CD4-positive, alpha-beta T cell treated with Interleukin-21 for 1 hour (primary cell): Measurements from ENCODE around the gene SRL.

Experiments used
- DNase-seq: peaks from one replicate; pipeline ENCODE4 v3.0.0-alpha.2; 2020

The SRL gene

DNA sequence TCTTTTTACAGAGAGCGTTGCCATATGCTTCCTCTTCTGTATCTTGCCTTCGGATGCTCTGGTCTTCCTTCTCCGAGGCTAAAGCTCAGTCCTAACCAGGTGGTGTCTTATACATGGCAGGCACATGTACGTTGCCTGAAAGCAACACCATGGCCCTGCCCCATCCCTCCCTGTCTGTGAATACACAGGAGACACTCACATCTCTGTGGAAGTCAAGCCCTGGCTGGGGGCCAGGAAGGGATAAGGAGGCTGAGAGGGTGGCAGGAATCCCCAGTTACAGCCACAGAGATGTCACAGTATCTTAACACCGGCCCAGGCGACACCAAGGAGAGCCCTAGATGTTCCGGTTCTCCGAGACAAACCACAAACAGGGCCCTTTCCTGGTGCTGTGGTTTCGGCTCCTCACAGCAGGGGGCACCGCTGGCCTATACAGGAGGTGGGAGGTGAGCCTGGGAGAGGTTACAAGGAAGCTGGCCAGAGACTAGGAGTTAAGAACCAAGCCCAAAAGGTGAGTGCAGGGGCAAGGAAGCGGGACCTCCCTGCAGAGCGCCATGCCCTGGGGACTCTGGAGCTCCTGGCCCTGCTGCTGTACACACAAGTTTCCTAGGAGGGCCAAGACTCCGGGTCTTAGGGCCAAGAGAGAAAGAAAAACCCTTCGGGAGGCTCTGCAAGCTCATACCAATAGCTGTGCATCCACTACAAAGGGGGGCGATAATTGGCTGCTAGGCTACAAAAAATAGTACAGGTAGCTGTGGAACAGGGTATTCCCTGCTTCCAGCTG lies 41.7 kb downstream of the SRL start:
- peak; percentile 32 for DNase-seq

DNA sequence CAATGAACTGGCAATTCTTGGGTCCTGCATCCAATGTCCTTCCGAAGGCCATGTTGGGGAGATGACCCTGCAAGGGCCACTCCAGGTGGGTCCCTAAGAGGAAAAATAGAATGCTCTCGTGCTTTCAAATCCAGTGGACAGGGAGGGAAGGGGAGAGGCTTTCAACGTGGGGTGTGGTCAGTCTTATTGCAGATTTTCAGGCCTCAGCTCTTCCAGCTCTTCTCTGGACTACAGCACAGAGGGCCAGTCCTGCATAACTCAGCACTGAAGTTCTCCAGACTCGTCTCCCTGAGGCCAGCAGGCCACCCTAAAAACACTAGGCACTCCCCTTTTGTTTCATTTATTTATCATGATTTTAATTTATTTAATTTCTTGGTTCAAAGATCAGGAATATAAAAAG lies 43.1 kb downstream of the SRL start:
- no peak for DNase-seq

DNA sequence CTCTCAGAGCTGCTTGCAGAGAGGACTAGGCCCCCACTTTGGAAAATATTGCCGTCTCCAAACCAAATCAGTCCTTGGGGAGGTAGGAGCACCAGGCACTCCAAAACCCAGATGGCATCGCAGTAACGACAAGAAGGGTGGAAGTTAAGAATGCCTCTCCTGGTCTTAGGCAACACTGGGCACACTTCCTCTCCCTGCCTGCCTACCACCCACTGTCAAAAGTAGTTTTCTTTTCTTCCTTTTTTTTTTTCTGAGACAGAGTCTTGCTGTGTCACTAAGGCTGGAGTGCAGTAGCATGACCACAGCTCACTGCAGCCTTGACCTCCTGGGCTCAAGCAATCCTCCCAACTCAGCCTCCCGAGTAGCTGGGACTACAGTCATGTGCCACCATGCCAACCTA lies 47.2 kb downstream of the SRL start:
- DNase-seq, result no peak

DNA sequence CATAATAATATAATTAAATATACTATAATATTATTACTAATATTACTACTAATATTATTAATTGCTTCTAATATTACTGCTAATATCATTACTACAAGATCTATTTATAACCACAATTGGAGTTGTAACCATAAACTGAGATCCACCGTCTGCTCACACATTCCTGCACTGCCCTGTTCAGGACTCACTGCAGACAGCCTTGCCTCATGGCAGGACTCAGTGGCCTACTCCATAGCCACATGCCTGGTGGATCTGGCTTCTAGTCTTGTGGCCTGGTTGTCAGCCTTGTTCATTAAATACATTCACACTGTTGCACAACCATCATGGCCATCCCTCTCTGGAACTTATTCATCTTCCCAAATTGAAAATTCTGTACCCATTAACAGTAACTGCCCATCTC lies 48.0 kb downstream of the SRL start:
- DNase-seq, result no peak

DNA sequence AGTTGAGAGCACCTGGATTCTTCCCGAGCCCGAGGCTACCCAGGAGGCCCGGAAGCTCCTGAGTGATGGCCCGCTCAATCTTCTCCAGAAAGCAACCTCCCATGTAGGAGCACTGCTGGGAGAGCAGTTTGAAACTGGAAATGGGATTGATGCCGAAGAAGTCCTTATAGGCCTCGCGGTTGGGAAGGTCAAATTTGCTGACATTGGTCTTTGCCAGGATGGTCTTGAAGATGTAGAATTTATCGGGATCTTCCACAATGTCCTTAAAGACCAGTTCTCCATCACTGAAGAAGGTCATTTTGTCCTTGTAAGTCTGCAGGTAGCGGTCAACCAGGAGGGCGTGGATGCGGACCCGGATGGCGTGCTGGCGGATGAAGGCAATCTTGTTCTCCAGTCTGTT lies 49.7 kb downstream of the SRL start:
- DNase-seq, result no peak

DNA sequence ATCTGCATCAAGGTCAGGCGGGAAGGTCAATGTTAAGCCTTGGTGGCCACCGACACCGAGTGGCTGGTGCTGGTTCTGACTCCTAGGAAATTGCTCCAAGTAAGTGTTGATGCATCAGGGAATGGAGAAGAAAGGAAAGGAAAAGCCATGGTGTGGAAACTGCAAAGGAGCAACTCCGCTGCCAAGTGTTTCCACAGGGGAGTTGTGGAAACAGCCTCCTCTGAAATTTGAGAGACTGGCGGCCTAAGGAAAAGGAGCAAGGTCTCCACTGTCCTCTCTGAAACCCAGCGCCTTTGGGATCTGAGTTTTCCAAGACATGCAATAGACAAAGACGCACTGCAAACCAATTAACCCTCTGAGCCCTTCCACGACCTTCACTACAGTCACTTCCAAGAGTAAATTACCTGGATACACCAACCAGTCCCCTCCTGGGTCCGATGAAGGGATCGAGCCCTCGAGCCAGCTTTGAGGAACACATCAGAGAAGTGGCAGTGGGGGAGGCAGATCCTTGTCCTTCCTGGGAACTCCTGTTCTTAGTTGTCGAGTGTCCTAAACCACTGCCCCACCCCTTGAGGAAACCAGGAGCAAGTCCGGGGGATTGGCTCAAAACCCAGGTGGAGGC lies 51.1 kb downstream of the SRL start:
- no peak for DNase-seq

DNA sequence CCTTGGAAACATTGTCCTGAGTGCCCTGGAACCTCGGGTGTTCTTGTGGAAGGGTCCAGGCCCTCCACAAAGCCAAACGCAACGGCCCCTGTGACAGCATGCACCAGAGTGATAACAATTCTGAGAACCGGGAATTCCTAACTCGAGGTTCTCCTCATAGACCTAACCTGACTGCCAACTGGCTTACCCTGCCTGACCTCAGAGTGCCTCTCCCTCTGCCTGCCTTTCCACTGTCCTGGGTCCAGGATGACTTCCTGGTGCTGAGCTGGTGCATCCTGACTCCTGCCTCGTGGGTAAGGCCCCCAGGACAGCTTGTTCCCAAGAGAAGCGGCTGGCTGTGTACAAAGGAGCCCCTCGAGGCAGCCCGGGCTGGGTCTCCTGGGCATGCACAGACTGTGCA lies 51.8 kb downstream of the SRL start:
- no peak for DNase-seq

DNA sequence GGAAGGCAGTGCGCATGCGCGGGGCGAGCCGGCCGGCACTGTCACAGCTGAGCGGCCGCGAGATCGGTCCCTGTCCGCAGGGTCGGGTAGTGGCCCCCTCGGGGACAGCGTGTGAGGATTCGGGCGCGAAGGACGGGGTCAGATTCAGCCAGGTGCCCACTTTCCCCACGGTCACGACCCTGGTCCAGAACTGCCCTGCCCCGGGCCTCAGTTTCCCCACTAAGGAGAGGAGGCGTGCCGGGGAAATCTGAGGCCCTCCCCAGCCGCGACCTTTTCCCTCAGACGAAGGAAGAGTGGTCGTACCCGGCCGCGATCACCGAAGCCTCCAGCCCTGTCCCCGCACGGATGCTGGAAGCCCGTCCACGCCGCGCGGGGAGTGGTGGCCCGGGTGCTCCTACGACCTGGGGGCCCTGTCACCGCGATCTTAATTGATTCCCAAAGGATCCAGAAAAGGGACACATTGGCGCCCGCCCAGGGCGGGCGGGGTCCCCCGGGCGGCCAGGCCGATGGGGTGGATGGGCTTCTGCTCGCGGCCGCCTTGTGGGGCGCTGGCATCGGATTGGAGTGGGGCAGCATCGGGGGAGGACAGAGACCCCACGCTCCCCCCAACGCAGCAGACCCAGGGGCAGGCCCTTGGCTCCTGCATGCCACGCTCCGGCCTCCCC lies 57.7 kb downstream of the SRL start:
- no peak for DNase-seq

DNA sequence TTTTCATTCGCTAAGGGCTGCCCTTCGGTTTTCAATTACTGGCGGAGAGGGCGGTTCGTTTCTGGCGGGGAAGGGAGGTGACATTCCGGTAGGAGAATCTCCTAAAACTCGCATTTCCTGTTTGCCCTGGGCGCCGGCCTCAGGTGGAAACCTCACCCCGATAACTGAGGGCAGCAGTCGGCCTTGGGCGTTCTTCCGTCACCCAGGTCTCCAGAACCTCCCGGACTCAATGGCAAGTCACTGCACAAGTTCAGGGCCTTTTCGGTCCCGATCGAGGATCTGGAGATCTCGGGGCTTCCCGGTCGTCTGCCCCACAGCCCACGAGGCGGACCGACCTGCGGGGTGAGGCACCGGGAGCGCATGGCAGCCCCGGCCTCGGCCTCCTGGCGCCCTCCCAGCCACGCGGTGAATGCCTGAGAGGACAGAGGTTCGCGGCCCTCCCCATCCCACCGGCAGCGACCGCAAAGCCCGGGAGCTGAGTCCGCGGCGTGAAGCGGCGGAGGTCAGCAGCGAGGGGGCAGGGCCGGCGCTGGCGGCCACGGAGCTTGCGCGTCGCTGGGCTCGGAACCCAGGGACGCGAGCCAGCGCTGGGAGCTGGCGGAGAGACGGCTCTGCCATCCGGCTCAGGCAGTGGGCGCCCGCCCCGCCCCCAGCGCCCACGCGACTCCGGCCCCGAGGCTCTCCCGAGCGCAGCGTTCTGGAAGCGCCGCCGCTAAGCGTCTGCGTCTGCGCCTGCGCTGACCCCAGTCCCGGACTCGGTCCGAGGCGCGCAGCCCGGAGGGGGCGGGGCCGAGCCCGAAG lies 58.4 kb downstream of the SRL start:
- peak; percentile 89 for DNase-seq

DNA sequence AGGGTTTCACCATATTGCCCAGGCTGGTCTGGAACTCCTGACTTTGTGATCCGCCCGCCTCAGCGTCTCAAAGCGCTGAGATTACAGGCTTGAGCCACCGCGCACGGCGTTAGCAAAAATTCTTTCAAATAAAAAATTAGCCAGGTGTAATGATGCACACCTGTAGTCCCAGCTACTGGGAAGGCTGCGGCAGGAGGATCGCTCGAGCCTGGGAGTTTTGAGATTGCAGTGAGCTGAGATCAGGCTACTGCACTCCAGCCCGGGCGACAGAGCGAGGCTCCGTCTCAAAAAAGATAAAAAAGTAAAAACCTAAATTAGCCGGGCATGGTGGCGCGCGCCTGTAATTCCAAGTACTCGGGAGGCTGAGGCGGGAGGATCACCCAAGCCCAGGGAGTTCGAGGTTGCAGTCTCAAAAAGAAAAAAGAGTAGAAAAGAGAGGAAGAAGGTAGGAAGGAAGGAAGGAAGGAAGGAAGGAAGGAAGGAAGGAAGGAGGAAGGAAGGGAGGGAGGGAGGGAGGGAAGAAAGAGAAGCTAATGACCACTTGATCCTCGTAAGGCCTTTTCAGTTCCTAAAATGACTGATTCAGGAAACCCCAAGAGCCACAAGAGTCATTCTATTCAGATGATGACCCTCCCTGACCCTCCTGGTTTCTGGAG lies 59.2 kb downstream of the SRL start:
- no peak for DNase-seq

DNA sequence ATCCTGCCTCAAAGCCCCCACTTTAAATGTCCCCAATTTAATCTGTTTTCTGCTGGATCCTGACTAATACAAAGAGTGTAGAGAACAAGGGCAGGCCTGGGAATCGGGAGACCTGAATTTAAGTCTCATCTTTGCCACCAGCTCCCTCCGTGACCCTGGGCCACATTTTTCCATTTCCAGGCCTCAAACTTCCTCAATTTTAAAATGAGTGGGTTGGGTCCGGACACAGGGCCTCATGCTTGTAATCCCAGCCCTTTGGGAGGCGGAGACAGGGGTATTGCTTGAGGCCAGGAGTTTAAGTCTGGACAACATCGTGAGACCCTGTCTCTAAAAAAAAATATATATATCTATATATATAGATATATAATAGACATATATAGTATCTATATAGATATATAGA lies 61.4 kb downstream of the SRL start:
- DNase-seq, result no peak

DNA sequence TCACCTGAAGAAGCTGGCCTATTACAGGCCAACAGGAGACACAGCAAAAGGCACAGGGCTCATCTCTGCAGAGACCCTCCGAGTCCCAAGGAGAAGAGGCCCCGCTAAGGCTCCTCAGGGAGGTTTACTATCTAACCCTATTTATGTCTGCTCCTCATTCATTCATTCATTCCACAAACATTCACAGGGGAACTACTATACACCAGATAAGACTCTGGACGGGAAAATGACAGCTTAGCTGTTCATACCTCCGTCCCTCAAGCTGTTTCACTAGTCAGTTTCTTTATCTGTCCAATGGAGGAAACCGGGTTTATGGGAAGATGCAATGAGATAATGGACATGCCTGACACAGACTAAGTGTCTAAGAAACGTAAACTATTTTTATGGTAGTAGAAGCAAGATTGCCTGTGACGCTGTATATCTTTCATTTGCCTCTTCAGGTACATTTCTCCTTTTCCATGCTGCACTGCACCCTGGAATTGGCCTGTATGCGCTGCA lies 62.1 kb downstream of the SRL start:
- DNase-seq, result no peak

DNA sequence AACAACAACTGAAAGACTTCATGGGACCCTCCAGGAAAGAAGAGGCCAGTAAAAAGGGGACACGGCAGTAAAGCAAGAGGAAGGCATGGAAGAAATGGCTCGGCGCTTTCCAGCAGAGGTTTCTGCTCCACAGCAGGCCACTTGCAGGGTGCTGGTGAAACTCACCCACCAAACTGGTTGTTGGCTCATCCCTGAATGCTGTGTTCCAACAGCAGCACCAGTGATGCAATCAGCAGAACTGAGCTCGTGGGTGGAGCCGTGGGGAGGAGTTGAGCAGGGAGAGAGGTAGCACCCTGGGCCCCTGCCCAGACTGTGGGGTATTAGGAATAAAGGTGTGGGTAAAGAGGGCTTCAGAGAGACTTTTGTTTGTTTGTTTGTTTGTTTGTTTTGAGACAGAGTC lies 62.9 kb downstream of the SRL start:
- no peak for DNase-seq

DNA sequence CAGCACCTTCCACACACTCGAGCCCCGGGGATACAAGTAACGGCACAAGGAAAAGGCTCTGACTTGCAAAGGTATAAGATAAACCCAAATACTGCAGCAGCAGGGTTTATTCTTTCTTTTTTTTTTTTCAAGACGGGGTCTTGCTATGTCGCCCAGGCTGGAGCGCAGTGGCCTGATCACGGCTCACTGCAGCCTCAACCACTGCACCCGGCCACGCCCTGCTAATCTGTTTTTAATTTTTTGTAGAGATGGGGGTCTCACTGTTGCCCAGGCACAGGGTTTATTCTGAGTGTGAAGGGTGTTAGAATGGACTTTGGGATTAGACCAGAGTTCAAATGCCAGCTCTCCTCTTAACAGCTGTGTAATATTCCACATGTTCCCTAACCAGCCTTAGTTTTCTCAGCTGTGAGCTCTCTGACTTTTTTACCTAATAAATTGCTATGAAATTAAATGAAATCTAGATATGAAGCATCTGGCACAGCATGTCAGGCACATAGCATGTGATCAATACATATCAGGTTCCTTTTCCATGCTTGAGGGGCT lies 63.3 kb downstream of the SRL start:
- DNase-seq, result no peak

DNA sequence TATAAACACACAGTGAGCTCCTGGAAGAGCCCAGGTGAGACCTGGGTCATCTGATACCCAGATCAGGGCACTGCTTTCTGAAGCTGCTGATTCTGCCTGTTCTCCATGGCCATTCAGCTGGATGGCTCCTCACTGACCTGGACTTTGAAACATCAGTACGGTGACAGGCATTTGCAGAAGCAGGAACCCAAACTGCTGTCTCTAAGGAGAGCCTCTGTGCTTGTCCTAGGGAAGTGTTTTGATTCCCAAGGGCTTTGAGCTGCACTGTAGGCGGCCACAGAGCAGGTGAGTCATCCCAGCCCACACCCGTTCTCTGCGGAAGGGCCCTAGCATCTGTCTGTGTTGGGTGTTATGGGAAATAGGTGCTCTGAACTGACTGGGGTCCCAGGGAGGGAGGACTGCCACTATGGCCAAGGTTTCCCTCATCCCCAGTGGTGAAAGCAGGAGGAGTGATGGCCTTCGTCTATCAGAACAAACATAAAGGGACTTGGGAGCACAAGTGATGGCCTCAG lies 64.9 kb downstream of the SRL start:
- no peak for DNase-seq

DNA sequence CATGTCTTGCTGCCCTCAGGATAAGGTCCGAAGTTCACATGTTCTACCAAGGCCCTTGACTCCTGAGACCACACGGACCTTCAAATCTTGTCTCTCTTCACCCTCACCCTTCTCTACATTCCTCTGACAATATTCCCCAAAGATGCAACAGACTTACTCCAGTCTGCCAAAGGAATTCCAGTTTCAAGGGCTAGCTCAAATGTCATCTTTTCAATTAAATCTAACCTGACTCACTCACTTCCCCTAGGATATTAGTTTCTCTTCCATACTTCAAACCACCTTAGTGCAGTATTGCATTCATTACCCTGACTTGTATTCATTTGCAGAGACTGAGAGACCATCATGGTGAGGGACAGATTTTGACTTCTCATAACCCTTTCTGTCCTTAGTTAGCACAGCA lies 66.0 kb downstream of the SRL start:
- no peak for DNase-seq

DNA sequence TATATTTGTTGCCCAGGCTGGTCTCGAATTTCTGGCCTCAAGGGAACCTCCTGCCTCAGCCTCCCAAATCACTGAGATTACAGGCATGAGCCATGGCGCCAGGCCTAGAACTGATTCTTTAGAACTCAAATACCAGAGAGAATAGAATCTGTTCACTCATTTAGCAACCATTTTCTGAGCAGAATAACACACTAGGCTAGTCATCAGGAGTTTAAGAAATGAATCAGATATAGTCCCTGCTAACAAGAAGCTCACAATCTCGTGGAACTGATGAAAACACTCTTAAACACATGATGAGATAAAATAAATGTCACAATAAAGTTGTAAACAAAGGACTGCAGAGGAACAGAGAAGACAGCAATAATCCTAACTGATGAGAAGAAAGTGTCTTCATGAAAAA lies 69.8 kb downstream of the SRL start:
- no peak for DNase-seq

DNA sequence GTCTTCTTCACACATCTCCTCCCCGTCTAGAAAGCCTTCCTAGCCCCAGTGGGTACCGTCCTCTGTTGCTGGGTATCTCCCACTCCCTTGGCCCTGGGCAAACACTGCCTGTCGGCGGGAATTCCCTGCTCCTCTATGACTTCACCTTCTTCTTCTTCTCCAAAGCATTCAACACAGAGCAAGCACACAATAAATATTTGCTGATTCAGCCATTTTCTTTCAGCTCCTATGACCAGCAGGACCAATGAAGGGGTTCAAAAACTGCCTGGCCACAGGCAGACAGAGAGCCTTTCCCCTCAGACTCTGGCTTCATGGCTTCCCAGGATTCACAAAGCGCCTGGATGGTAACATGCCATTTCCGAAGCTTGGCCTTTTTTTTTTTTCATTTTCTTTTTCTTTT lies 72.5 kb downstream of the SRL start:
- no peak for DNase-seq

DNA sequence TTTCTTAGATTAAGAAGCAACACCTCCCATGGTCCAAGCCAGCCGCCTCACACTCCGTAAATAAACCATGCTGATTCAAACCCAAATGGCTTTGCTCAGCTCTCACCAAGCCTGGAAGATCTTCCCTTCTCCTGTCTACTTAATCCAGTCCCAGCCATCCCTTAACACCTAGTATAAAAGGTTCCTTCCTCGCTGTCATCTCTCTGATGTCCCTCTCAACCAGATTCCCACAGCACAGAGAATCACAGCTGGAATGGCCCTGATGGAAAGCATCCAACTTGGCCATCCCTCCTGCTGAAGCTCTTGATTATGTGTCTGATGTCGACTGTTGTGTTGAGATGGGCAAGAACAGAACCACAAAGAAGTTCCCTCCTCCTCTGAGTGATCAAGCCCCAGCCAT lies 75.1 kb downstream of the SRL start:
- DNase-seq, result no peak

DNA sequence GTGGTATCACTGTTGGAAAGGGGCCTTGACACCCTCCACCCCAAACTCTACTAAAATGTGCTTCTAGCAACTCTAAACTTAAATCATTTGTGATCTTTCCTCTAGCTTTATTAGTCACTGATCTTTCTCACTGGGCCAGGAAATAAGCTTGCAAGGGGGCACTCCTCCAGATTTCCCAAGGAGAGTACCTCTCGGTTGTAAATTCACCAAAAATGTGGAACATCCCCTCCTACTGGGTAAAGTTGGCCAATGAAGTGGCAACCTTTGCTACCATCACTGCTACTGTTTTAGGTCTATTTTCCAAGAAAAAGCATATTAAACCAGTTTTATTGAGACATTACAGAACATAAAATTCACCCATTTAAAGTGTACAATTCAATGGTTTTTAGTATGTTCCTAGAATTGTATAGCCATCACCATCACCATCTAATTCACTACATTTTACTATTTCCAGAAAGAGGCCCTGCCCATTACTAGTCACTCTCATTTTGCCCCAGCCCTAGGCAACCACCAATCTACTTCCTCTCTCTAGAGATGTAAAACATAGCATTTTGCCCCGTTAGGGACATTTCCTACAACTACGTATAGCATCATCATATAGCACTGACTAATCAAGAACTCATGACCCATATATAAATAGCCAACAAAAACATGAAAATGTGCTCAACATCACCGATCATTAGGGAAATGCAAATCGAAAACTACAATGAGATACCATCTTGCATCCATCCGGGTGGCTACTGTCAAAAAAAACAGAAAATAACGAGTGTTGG lies 81.0 kb downstream of the SRL start:
- peak; percentile 2 for DNase-seq

DNA sequence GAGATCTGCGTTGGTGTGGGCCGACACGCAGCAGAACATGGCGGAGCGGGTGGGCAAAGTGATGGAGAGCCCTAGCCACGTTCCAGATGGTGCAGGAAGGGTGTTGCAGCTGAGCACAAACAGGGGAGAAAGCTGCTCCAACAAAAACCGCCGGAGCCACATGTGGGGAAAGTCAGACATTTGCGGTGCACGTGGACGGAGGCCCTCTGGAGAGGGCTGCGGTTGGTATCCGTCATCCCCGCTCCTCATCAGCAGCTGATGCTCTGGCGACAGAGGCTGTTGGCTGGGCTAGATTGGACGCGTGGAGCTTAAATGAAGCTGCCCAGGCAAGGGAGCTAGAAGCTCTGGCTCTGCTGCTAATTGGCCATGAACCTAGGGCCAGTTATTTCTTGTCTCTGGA lies 82.2 kb downstream of the SRL start:
- no peak for DNase-seq
